HepG2 (cell line): Measurements from ENCODE around the gene LRP1-AS. TPM values are rescaled to one million over a fixed set of nuclear protein-coding genes. Genes with fewer than 3 reads are reported as not detected.

Experiments
- FOXK2 ChIP-seq: fragments of 450-650 bp; IDR thresholded peaks from 2 replicates; pipeline ENCODE4 v1.6.1; 2016
- GTF3A ChIP-seq: sonication (generic); formaldehyde crosslinking; conservative IDR thresholded peaks from 2 replicates; pipeline ENCODE4 v1.4.0; 2020; ENCODE audit warnings: mild to moderate bottlenecking, missing genetic modification reagents
- HNF1B ChIP-seq: sonication (generic); formaldehyde crosslinking; IDR thresholded peaks from 2 replicates; pipeline ENCODE4 v1.5.1; 2020; ENCODE audit warnings: mild to moderate bottlenecking, moderate library complexity, missing genetic modification reagents
- IRF1 ChIP-seq: sonication (generic); formaldehyde crosslinking; IDR thresholded peaks from 2 replicates; pipeline ENCODE4 v1.4.0; 2020; ENCODE audit warnings: low read depth, mild to moderate bottlenecking, missing genetic modification reagents
- SRSF9 ChIP-seq: fragments of 200-400 bp; formaldehyde crosslinking; IDR thresholded peaks from 2 replicates; pipeline ENCODE4 v1.6.1; 2018; ENCODE audit warnings: borderline replicate concordance, mild to moderate bottlenecking, low read depth, low read length; ENCODE audit not compliant: insufficient read depth, poor library complexity, severe bottlenecking
- STAT5B ChIP-seq: sonication (generic); formaldehyde crosslinking; IDR thresholded peaks from 2 replicates; pipeline ENCODE4 v1.4.0; 2020; ENCODE audit warnings: missing genetic modification reagents
- ZNF382 ChIP-seq: sonication (generic); formaldehyde crosslinking; IDR thresholded peaks from 2 replicates; pipeline ENCODE4 v1.5.0; 2020; ENCODE audit warnings: missing genetic modification reagents, mild to moderate bottlenecking, borderline replicate concordance
- ZNF597 ChIP-seq: sonication (generic); formaldehyde crosslinking; IDR thresholded peaks from 2 replicates; pipeline ENCODE4 v1.5.0; 2020; ENCODE audit warnings: missing genetic modification reagents
- ZNF605 ChIP-seq: sonication (generic); formaldehyde crosslinking; IDR thresholded peaks from 2 replicates; pipeline ENCODE4 v1.8.0; 2022; ENCODE audit warnings: mild to moderate bottlenecking, missing genetic modification reagents
- polyA plus RNA-seq, 8 experiments: library from polyadenylated mRNA; depleted of rRNA in 3 of 8; stranded (reverse) in 7 of 8; unstranded in 1 of 8; fragments of >200 nt; fragmentation: Illumina TruSeq in 4 of 8; extraction: Trizol in 4 of 8; gene quantifications; 2 replicates each; pipeline versions ENCODE4 v1.2.1 to v1.2.3, GENCODE V29; 2011 to 2016; ENCODE audit warnings: low read depth in 4 of 8, missing spikeins in 1 of 8, mixed read lengths in 1 of 8; ENCODE audit not compliant: insufficient read depth in 1 of 8
- total RNA-seq, 5 experiments: library from RNA; depleted of rRNA; stranded (reverse); fragments of >200 nt; fragmentation: Illumina TruSeq; extraction: Trizol; gene quantifications; 2 replicates each; pipeline ENCODE4 v1.2.3, GENCODE V29; 2016; ENCODE audit warnings: low read depth in 1 of 5
- TF ChIP-seq, protein P1 (sequence below): sonication (generic); formaldehyde crosslinking; IDR thresholded peaks from 2 replicates; pipeline ENCODE4 v1.4.0; 2020; ENCODE audit warnings: missing genetic modification reagents
- TF ChIP-seq, protein P2 (sequence below): sonication (generic); formaldehyde crosslinking; IDR thresholded peaks from 2 replicates; pipeline ENCODE4 v1.5.0; 2020; ENCODE audit warnings: mild to moderate bottlenecking, missing genetic modification reagents, borderline replicate concordance
- TF ChIP-seq, protein P3 (sequence below): sonication (generic); formaldehyde crosslinking; IDR thresholded peaks from 2 replicates; pipeline ENCODE4 v1.5.1; 2020; ENCODE audit warnings: mild to moderate bottlenecking, missing genetic modification reagents, moderate library complexity
- TF ChIP-seq, protein P4 (sequence below): sonication (generic); formaldehyde crosslinking; IDR thresholded peaks from 2 replicates; pipeline ENCODE4 v1.8.0; 2022; ENCODE audit warnings: mild to moderate bottlenecking, missing genetic modification reagents, moderate library complexity
- TF ChIP-seq, protein P5 (sequence below): sonication (generic); formaldehyde crosslinking; IDR thresholded peaks from 2 replicates; pipeline ENCODE4 v1.8.1; 2023; ENCODE audit warnings: missing genetic modification reagents, mild to moderate bottlenecking, borderline replicate concordance

Gene LRP1-AS
- total and polyA plus RNA-seq, 2 of the 13 experiments (the other 11 are each of a cell fraction or from before 2014, with no cell fraction given) = 0.20 TPM; not detected in 1

- TF ChIP-seq GTF3A (no peak), ZNF597 (CRISPR knock-in tag) (no peak), SRSF9 (no peak), HNF1B (0 out of 2 replicates have a peak, but pooled peaks have one; percentile 15), ZNF382 (CRISPR knock-in tag) (no peak), ZNF605 (CRISPR knock-in tag) (no peak), STAT5B (no peak), IRF1 (CRISPR knock-in tag) (no peak), FOXK2 (no peak)
- TF ChIP-seq, protein P1, sequence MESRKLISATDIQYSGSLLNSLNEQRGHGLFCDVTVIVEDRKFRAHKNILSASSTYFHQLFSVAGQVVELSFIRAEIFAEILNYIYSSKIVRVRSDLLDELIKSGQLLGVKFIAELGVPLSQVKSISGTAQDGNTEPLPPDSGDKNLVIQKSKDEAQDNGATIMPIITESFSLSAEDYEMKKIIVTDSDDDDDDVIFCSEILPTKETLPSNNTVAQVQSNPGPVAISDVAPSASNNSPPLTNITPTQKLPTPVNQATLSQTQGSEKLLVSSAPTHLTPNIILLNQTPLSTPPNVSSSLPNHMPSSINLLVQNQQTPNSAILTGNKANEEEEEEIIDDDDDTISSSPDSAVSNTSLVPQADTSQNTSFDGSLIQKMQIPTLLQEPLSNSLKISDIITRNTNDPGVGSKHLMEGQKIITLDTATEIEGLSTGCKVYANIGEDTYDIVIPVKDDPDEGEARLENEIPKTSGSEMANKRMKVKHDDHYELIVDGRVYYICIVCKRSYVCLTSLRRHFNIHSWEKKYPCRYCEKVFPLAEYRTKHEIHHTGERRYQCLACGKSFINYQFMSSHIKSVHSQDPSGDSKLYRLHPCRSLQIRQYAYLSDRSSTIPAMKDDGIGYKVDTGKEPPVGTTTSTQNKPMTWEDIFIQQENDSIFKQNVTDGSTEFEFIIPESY (CRISPR knock-in tag) = no peak
- TF ChIP-seq, protein P2, sequence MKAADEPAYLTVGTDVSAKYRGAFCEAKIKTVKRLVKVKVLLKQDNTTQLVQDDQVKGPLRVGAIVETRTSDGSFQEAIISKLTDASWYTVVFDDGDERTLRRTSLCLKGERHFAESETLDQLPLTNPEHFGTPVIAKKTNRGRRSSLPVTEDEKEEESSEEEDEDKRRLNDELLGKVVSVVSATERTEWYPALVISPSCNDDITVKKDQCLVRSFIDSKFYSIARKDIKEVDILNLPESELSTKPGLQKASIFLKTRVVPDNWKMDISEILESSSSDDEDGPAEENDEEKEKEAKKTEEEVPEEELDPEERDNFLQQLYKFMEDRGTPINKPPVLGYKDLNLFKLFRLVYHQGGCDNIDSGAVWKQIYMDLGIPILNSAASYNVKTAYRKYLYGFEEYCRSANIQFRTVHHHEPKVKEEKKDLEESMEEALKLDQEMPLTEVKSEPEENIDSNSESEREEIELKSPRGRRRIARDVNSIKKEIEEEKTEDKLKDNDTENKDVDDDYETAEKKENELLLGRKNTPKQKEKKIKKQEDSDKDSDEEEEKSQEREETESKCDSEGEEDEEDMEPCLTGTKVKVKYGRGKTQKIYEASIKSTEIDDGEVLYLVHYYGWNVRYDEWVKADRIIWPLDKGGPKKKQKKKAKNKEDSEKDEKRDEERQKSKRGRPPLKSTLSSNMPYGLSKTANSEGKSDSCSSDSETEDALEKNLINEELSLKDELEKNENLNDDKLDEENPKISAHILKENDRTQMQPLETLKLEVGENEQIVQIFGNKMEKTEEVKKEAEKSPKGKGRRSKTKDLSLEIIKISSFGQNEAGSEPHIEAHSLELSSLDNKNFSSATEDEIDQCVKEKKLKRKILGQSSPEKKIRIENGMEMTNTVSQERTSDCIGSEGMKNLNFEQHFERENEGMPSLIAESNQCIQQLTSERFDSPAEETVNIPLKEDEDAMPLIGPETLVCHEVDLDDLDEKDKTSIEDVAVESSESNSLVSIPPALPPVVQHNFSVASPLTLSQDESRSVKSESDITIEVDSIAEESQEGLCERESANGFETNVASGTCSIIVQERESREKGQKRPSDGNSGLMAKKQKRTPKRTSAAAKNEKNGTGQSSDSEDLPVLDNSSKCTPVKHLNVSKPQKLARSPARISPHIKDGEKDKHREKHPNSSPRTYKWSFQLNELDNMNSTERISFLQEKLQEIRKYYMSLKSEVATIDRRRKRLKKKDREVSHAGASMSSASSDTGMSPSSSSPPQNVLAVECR (CRISPR knock-in tag) = peak; percentile 65
- TF ChIP-seq, protein P3, sequence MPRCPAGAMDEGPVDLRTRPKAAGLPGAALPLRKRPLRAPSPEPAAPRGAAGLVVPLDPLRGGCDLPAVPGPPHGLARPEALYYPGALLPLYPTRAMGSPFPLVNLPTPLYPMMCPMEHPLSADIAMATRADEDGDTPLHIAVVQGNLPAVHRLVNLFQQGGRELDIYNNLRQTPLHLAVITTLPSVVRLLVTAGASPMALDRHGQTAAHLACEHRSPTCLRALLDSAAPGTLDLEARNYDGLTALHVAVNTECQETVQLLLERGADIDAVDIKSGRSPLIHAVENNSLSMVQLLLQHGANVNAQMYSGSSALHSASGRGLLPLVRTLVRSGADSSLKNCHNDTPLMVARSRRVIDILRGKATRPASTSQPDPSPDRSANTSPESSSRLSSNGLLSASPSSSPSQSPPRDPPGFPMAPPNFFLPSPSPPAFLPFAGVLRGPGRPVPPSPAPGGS = no peak
- TF ChIP-seq, protein P4, sequence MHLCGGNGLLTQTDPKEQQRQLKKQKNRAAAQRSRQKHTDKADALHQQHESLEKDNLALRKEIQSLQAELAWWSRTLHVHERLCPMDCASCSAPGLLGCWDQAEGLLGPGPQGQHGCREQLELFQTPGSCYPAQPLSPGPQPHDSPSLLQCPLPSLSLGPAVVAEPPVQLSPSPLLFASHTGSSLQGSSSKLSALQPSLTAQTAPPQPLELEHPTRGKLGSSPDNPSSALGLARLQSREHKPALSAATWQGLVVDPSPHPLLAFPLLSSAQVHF (CRISPR knock-in tag) = no peak
- TF ChIP-seq, protein P5, sequence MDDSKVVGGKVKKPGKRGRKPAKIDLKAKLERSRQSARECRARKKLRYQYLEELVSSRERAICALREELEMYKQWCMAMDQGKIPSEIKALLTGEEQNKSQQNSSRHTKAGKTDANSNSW (CRISPR knock-in tag) = no peak
Observed at GRCh38 chr12:57110104-57111030, 37.1 kb downstream of the LRP1-AS start (continued).
